Central memory CD4-positive, alpha-beta T cell (primary cell): ENCODE measurements around the gene FNDC3A.
"Not testable (repeated sequence)": the region's sequence is repeated elsewhere in the genome, so short reads cannot be mapped to it uniquely, and the experiment has no call there.

Experiments
- DNase-seq: peaks from one replicate; pipeline ENCODE4 v3.0.0; 2022

FNDC3A gene

DNA sequence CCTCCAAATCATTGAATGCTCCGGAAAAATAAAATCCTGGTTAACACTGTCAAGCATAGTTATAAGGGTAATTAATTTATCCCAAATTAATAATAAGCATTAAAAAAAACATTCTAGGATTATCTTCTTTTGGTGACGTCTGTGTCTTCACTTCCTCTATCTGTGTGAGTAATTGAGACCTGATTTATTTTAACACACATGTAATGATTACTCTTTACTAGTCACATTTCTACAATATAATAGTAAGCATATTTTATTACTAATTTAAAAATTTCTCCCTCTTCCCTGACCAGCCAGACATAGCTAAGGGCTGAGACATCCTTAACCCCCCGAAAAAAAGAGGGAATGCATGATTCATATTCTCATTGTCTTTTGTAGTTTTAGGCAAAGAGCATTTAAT lies 2.3 kb downstream of the FNDC3A start:
- DNase-seq = no peak

GRCh38 chr13:48978942-48979601 lies 3.4 kb downstream of the FNDC3A start:
- no peak for DNase-seq

GRCh38 chr13:48979892-48980291 lies 4.2 kb downstream of the FNDC3A start:
- no peak for DNase-seq

GRCh38 chr13:48983331-48983730 lies 7.6 kb downstream of the FNDC3A start:
- DNase-seq = no peak

DNA sequence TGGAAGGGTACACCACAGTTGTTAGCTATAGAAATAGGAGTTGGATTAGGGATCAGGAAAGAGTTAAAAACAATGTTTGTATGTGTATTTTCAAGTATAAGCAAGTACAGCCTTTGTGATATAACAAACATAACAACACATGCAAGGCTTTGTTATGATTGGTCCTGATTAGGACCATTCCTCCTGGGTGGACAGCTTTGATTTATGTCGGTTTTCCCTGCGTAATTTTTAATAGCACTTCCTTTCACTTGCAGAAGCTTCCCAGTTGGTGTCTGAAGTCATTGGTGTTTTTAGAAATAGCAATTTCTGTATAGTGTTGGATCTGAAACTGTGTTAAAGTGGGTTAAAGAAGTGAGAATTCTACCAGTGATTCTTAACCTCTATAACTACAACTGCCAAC lies 10.0 kb downstream of the FNDC3A start:
- no peak for DNase-seq

GRCh38 chr13:48990900-48991299 lies 15.2 kb downstream of the FNDC3A start:
- no peak for DNase-seq

- no peak for DNase-seq
Observed at GRCh38 chr13:48993150-48993549, 17.4 kb downstream of the FNDC3A start.

- DNase-seq = no peak
Observed at GRCh38 chr13:48994706-48995105, 19.0 kb downstream of the FNDC3A start.

DNA sequence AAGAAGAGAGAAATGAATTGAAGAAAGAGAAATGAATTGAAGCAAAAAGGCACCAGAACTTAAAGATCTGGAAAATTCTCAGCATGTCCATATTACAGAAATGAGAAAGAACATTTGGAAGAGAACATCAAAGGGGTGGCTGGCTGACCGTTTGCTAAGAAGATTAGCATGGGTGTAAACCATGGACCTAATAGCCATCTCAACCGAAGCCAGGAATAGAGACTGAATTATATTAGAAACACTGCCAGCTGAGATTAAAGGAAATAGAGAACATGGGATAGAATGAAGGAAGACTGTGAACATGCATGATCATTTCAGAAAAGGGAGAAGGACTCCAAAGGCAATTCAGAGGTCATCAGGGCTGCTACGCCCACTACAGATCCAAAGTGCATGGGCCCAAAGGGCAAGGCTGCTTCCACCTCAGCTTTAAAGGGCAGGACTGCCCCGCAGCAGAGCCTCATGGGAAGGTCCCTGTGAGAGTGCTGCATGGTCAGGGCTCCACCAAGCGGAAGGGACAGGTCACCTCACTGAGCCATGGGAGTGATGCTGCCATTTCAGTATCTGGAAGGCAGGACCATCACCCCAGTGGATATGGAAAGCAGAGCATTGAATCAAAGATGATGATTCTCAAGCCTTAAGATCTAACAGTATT lies 23.1 kb downstream of the FNDC3A start:
- DNase-seq = no peak

DNA sequence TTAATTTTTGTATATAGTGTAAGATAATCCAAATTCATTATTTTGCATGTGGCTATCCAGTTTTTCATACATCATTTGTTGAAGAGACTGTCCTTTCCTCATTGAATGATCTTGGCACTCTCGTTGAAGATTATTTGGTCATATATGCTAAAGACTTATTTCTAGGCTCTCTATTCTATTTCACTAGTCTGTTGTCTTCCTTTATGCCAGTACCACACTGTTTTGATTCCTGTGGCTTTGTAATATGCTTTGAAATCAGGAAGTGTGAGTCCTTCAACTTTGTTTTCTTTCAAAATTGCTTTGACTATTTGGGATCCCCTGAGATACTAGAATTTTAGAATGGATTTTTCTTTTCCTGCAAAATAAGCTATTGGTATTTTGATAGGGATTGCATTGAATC lies 24.5 kb downstream of the FNDC3A start:
- DNase-seq = no peak

DNA sequence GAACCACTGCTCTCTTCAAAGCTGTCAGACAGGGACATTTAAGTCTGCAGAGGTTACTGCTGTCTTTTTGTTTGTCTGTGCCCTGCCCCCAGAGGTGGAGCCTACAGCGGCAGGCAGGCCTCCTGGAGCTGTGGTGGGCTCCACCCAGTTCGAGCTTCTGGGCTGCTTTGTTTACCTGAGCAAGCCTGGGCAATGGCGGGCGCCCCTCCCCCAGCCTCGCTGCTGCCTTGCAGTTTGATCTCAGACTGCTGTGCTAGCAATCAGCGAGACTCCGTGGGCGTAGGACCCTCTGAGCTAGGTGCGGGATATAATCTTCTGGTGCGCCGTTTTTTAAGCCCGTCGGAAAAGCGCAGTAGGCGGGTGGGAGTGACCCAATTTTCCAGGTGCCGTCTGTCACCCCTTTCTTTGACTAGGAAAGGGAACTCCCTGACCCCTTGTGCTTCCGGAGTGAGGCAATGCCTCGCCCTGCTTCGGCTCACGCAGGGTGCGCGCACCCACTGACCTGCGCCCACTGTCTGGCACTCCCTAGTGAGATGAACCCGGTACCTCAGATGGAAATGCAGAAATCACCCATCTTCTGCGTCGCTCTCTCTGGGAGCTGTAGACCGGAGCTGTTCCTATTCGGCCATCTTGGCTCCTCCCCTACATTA lies 43.4 kb downstream of the FNDC3A start:
- not testable (repeated sequence) for DNase-seq

DNA sequence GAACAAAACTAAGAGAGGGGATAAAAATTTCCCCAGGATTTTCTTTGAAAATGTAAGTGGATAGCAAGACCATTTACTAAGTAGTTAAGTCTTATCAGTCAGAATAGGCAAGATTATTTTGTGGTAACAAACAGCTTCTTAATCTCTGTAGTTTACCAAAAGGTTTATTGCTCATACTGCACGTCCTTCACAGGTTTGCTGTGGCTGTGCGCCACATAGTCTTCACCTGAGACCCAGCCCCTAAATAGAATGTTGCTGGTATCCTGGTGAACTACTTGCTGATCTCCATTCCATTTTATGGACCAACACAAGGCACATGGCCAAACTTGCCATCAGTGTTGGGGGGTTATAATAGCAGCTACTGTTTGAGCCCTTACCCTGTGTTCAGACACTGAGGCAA lies 44.6 kb downstream of the FNDC3A start:
- no peak for DNase-seq

- DNase-seq = no peak
Observed at GRCh38 chr13:49020940-49021553, 45.3 kb downstream of the FNDC3A start.

- no peak for DNase-seq
Observed at GRCh38 chr13:49021953-49022352, 46.2 kb downstream of the FNDC3A start.

DNA sequence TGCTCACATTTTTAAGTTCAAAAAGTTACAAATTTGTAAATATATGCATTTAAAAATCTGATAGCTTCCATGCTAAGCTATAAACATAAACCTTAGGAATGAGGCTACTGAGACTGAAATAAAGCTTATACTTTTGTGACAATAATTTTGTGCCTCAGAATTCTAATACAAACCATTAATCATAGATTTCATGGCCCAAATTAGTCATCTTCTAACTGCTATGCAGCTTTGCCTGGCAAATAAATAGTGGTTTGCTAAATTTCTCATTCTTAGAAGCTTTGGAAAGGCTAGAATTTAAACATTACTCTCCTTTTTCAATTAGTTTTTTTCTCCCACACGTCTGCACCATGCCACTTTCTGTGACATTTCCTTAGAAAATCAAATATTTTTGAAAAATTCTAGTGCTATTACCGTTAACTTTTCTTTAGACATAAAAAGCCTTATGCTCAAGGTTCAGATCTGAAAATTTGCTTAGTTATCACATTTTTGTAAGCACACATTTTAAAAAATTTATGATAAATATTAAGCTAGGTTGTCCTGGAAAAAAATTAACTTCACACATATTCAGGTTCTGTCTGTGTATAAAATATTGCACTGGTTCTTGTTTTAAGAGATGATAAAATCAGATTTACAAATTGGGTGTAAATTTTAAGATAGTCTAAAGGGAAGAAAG lies 46.9 kb downstream of the FNDC3A start:
- DNase-seq = no peak

DNA sequence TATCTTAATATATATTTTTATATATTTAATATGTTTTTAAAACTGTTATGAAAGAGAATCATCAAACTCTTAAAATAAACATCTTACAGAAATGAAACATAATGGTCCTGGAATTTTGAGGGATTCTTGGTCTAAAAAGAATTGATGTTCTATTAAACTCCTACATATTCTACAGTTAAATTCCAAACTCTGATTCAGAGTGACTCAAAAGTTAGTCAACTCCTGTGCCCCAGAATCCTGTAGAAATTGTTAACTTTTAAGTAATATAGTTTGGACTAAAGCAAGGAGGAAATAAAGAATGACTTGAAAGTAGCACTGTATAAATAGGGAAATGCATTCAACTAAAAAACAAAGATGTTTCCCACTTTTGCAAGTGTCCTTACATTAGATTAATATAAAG lies 47.7 kb downstream of the FNDC3A start:
- DNase-seq = no peak

DNA sequence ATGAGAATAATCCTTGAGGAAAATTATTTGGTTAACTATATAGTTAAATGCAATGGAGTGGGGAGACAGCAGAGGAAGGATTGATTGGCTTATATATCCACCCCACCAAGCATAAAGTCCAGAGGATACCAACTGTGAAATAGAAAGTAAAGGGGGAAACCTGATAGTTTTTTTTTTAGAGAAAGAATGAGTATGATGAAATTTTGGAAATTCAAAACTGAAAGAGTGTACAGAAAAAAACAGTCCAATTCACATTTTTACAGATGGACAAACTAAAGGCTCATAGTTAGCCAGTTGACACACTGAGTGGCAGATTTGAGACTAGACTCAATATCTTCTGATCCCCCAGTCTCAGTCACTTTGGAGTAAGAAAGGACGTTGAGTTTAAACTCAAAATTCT lies 51.1 kb downstream of the FNDC3A start:
- no peak for DNase-seq

DNA sequence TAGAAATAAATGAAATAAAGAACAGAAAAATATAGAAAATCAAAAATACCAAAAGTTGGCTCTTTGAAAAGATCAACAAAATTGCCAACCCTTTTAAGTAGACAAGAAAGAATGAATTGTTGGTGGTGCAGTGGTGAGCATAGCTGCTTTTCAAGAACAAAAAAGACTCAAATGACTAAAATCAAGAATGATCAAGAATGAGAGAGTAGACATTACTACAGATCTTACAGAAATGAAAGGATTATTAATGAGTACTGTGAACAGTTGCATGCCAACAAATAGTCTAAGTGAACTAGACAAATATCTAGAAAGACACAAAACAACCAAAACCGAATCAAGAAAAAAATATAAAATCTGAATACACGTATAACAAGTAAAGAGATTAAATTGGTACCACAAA lies 53.9 kb downstream of the FNDC3A start:
- no peak for DNase-seq

- no peak for DNase-seq
Observed at GRCh38 chr13:49030213-49030612, 54.5 kb downstream of the FNDC3A start.

- DNase-seq = no peak
Observed at GRCh38 chr13:49040872-49041271, 65.2 kb downstream of the FNDC3A start.

DNA sequence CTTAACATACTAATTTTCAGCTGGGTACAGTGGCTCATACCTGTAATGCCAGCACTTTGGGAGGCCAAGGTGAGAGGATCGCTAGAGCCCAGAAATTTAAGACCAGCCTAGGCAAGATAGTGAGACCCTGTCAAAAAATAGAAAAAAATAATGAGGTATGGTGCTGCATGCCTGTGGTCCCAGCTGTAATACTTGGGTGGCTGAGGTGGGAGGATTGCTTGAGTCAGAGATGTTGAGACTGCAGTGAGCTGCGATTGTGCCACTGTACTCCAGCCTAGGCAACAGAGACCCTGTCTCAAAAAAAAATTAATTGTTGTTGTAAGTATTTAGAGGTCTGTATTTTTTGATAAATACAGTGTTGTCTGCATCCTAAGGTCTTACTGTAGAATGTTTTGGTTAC lies 66.8 kb downstream of the FNDC3A start:
- DNase-seq = no peak

DNA sequence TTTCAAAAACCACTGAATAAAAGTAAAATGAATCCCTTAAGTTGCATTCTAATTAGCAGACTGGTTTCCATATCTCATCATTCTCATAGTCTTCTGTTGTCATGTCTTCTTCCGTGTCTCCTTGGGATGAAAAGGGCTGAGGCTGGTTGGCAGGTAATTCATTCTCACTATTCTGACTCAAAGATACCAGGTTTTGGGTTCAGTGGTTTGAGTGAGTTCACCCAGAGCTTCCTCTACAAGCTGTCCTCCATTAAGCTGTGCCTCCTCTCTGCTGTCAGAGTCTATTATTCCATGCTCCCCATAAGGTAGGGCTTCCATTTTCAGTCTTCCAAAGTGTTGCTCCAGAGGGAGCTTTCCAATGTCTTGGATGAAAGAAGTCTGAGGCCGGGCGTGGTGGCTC lies 68.3 kb downstream of the FNDC3A start:
- DNase-seq = no peak

- DNase-seq = no peak
Observed at GRCh38 chr13:49044836-49045235, 69.1 kb downstream of the FNDC3A start.
